NT2/D1 (cell line): ENCODE measurements around the gene RMI2.

Experiments
- SUZ12 ChIP-seq: IDR thresholded peaks from 2 replicates; pipeline ENCODE4 v1.6.1; 2011; ENCODE audit not compliant: insufficient read length, insufficient read depth; ENCODE audit errors: extremely low read depth
- YY1 ChIP-seq: IDR thresholded peaks from 2 replicates; pipeline ENCODE4 v1.6.1; 2011; ENCODE audit not compliant: insufficient read length, insufficient read depth
- ZNF274 ChIP-seq: IDR thresholded peaks from 2 replicates; pipeline ENCODE4 v1.6.1; 2011; ENCODE audit warnings: mild to moderate bottlenecking, low read depth, low read length

GRCh38 chr16:11295672-11296071, 49.6 kb upstream of the RMI2 start:
- TF ChIP-seq YY1 (no peak), SUZ12 (no peak), ZNF274 (no peak)
